ENCODE data around the gene YBEY. TPM values are rescaled to one million over a fixed set of nuclear protein-coding genes. Genes with fewer than 3 reads are reported as not detected.

The YBEY gene
- polyA plus RNA-seq, 4 donors = 14.7 to 45.7 (median 23.7) TPM

GRCh38 chr21:46314441-46315020, 28.4 kb downstream of the YBEY start:
- DNase-seq (no peak), FAIRE-seq (no peak)
- peaks cover 0 to 11% (median 0%) of the 10 kb centered on the region in 3 donors for H3K4me1 ChIP-seq (ENCODE audit: control insufficient read depth in 3 of 3, insufficient read depth in 2 of 3, low read depth in 1 of 3, low read length in 2 of 3)
- H3K36me3 ChIP-seq (ENCODE audit: control insufficient read depth in 3 of 3, insufficient read depth in 2 of 3, low read depth in 1 of 3, low read length in 3 of 3) = peaks cover 0 to 39% (median 0%) of the 10 kb centered on the region in 3 donors
- H3K4me3 ChIP-seq (ENCODE audit: low read depth in 1 of 3, low read length in 3 of 3) = no peak overlapping the region
- no peaks in the 10 kb centered on the region for H3K9me3 ChIP-seq (ENCODE audit: control insufficient read depth in 2 of 2, insufficient read depth in 1 of 2, low read depth in 1 of 2, low read length in 1 of 2)
- no peaks in the 10 kb centered on the region for H3K27me3 ChIP-seq (ENCODE audit: control insufficient read depth in 3 of 3, insufficient read depth in 3 of 3, low read length in 3 of 3)
- 96 to 97% (median 97%) methylated on average over 21 to 22 of the region's 22 CpGs for WGBS, 3 donors
- no peak overlapping the region for H3K27ac ChIP-seq (ENCODE audit: low read depth in 1 of 3, low read length in 2 of 3)

DNA sequence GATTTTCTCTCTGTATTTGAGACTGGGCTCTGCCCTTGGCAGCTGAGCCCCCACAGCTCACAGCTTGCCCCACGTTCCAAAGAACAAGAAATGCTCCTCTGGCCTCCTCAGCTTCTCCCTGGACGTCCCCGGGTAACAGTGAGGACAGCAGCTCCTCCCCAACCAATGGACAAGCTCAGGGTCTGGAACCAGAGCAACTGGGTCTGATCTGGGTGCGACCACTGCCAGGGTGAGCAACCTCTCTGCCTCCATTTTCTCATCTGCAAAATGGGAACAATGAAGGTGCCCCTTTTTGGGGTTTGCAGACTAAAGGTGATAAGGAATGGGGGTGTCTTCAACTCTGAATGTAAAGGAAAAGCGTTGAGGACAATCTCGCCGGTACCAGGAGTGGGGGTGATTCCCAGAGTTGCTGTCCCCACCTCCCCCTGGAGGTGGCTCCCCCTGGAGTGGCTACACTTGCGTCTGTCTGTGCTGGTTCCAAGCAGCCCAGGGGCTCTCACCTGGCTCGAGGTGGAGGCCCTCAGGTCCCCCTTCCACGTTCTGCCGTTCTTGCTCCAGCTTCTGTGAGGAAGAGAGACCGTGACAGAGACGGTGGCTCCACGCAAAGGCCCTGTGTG, 30.7 kb downstream of the YBEY start:
- no peak for FAIRE-seq
- WGBS, 3 donors = 94 to 96% (median 95%) methylated on average over 14 of the region's 14 CpGs
- no peak overlapping the region for H3K4me3 ChIP-seq (ENCODE audit: low read depth in 1 of 3, low read length in 3 of 3)
- no peaks in the 10 kb centered on the region for H3K27me3 ChIP-seq (ENCODE audit: control insufficient read depth in 3 of 3, insufficient read depth in 3 of 3, low read length in 3 of 3)
- H3K4me1 ChIP-seq (ENCODE audit: control insufficient read depth in 3 of 3, insufficient read depth in 2 of 3, low read depth in 1 of 3, low read length in 2 of 3) = peaks cover 0 to 11% (median 0%) of the 10 kb centered on the region in 3 donors
- no peak for DNase-seq
- H3K9me3 ChIP-seq (ENCODE audit: control insufficient read depth in 2 of 2, insufficient read depth in 1 of 2, low read depth in 1 of 2, low read length in 1 of 2) = no peaks in the 10 kb centered on the region
- H3K27ac ChIP-seq (ENCODE audit: low read depth in 1 of 3, low read length in 2 of 3) = no peak overlapping the region
- H3K36me3 ChIP-seq (ENCODE audit: control insufficient read depth in 3 of 3, insufficient read depth in 2 of 3, low read depth in 1 of 3, low read length in 3 of 3) = peaks cover 0 to 38% (median 0%) of the 10 kb centered on the region in 3 donors

- DNase-seq = peak; percentile 44 to 90
- 68 to 78% (median 69%) methylated on average over 17 to 20 of the region's 20 CpGs for WGBS, 3 donors
Measured at GRCh38 chr21:46317710-46318463, 31.7 kb downstream of the YBEY start.

DNA sequence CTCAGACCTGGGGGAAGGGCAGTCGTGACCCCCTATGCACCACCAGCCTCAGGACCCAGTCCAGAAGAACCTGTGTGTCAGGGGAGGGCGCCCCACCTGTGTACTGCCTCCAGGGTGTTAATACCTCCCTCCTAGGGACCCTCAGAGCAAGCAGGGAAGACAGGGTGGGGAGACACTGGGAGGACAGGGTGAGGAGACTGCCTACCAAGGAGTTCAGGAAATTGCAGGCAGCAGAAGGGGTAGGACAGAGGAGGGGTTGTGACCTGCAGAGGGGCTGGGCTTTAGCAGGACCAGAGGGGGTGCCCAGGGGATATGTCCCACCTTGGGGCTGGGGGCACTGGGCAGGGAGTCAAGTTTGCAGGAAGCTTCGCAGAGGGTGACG, 32.3 kb downstream of the YBEY start:
- peaks cover 0 to 39% (median 0%) of the 10 kb centered on the region in 3 donors for H3K36me3 ChIP-seq (ENCODE audit: control insufficient read depth in 3 of 3, insufficient read depth in 2 of 3, low read depth in 1 of 3, low read length in 3 of 3)
- H3K4me1 ChIP-seq (ENCODE audit: control insufficient read depth in 3 of 3, insufficient read depth in 2 of 3, low read depth in 1 of 3, low read length in 2 of 3) = peaks cover 0 to 17% (median 0%) of the 10 kb centered on the region in 3 donors
- WGBS, 3 donors = 78 to 89% (median 83%) methylated on average over 4 of the region's 4 CpGs
- no peaks in the 10 kb centered on the region for H3K9me3 ChIP-seq (ENCODE audit: control insufficient read depth in 2 of 2, insufficient read depth in 1 of 2, low read depth in 1 of 2, low read length in 1 of 2)
- no peak for FAIRE-seq
- peak overlapping the region in 1 of 3 donors; percentile 30 for H3K27ac ChIP-seq (ENCODE audit: low read depth in 1 of 3, low read length in 2 of 3)
- DNase-seq = no peak
- no peak overlapping the region for H3K4me3 ChIP-seq (ENCODE audit: low read depth in 1 of 3, low read length in 3 of 3)
- H3K27me3 ChIP-seq (ENCODE audit: control insufficient read depth in 3 of 3, insufficient read depth in 3 of 3, low read length in 3 of 3) = no peaks in the 10 kb centered on the region

More at GRCh38 chr21:46317710-46318463, 31.7 kb downstream of the YBEY start:
- Histone ChIP-seq H3K4me1 (ENCODE audit: control insufficient read depth in 3 of 3, insufficient read depth in 2 of 3, low read depth in 1 of 3, low read length in 2 of 3) (peaks cover 0 to 17% (median 0%) of the 10 kb centered on the region in 3 donors), H3K27ac (ENCODE audit: low read depth in 1 of 3, low read length in 2 of 3) (peak overlapping the region in 1 of 3 donors; percentile 33), H3K27me3 (ENCODE audit: control insufficient read depth in 3 of 3, insufficient read depth in 3 of 3, low read length in 3 of 3) (no peaks in the 10 kb centered on the region), H3K36me3 (ENCODE audit: control insufficient read depth in 3 of 3, insufficient read depth in 2 of 3, low read depth in 1 of 3, low read length in 3 of 3) (peaks cover 0 to 40% (median 0%) of the 10 kb centered on the region in 3 donors), H3K4me3 (ENCODE audit: low read depth in 1 of 3, low read length in 3 of 3) (no peak overlapping the region), H3K9me3 (ENCODE audit: control insufficient read depth in 2 of 2, insufficient read depth in 1 of 2, low read depth in 1 of 2, low read length in 1 of 2) (no peaks in the 10 kb centered on the region)
- FAIRE-seq = no peak

DNA sequence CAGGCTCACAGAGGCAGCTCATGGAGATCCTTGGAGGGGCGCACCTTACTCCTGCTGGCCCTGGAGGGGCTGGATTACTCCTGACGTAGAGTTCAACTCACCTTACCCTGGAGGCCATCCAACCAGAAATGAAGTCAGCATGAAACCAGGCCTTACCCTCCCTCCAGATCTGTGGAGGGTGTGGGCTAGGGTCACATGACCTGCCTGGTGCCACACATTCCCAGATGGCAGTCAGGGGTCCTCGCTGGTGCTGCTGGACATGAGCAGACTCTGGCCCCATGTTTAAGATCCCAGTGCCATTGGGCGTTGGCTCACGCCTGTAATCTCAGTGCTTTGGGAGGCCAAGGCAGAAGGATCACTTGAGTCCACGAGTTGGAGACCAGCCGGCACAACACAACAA, 33.0 kb downstream of the YBEY start:
- no peak overlapping the region for H3K27ac ChIP-seq (ENCODE audit: low read depth in 1 of 3, low read length in 2 of 3)
- no peaks in the 10 kb centered on the region for H3K9me3 ChIP-seq (ENCODE audit: control insufficient read depth in 2 of 2, insufficient read depth in 1 of 2, low read depth in 1 of 2, low read length in 1 of 2)
- H3K27me3 ChIP-seq (ENCODE audit: control insufficient read depth in 3 of 3, insufficient read depth in 3 of 3, low read length in 3 of 3) = no peaks in the 10 kb centered on the region
- peaks cover 0 to 35% (median 0%) of the 10 kb centered on the region in 3 donors for H3K36me3 ChIP-seq (ENCODE audit: control insufficient read depth in 3 of 3, insufficient read depth in 2 of 3, low read depth in 1 of 3, low read length in 3 of 3)
- H3K4me3 ChIP-seq (ENCODE audit: low read depth in 1 of 3, low read length in 3 of 3) = no peak overlapping the region
- WGBS, 3 donors = 91 to 92% (median 92%) methylated on average over 7 of the region's 7 CpGs
- DNase-seq (no peak), FAIRE-seq (no peak)
- H3K4me1 ChIP-seq (ENCODE audit: control insufficient read depth in 3 of 3, insufficient read depth in 2 of 3, low read depth in 1 of 3, low read length in 2 of 3) = peaks cover 0 to 17% (median 0%) of the 10 kb centered on the region in 3 donors

- H3K4me3 ChIP-seq (ENCODE audit: low read depth in 1 of 3, low read length in 3 of 3) = no peak overlapping the region
- FAIRE-seq (no peak), DNase-seq (no peak)
- H3K9me3 ChIP-seq (ENCODE audit: control insufficient read depth in 2 of 2, insufficient read depth in 1 of 2, low read depth in 1 of 2, low read length in 1 of 2) = no peaks in the 10 kb centered on the region
- H3K4me1 ChIP-seq (ENCODE audit: control insufficient read depth in 3 of 3, insufficient read depth in 2 of 3, low read depth in 1 of 3, low read length in 2 of 3) = peaks cover 0 to 18% (median 0%) of the 10 kb centered on the region in 3 donors
- WGBS, 3 donors = 56 to 71% (median 65%) methylated on average over 4 of the region's 4 CpGs
- no peak overlapping the region for H3K27ac ChIP-seq (ENCODE audit: low read depth in 1 of 3, low read length in 2 of 3)
- H3K27me3 ChIP-seq (ENCODE audit: control insufficient read depth in 3 of 3, insufficient read depth in 3 of 3, low read length in 3 of 3) = no peaks in the 10 kb centered on the region
- peaks cover 0 to 23% (median 0%) of the 10 kb centered on the region in 3 donors for H3K36me3 ChIP-seq (ENCODE audit: control insufficient read depth in 3 of 3, insufficient read depth in 2 of 3, low read depth in 1 of 3, low read length in 3 of 3)
Measured at GRCh38 chr21:46320331-46320801, 34.2 kb downstream of the YBEY start.

DNA sequence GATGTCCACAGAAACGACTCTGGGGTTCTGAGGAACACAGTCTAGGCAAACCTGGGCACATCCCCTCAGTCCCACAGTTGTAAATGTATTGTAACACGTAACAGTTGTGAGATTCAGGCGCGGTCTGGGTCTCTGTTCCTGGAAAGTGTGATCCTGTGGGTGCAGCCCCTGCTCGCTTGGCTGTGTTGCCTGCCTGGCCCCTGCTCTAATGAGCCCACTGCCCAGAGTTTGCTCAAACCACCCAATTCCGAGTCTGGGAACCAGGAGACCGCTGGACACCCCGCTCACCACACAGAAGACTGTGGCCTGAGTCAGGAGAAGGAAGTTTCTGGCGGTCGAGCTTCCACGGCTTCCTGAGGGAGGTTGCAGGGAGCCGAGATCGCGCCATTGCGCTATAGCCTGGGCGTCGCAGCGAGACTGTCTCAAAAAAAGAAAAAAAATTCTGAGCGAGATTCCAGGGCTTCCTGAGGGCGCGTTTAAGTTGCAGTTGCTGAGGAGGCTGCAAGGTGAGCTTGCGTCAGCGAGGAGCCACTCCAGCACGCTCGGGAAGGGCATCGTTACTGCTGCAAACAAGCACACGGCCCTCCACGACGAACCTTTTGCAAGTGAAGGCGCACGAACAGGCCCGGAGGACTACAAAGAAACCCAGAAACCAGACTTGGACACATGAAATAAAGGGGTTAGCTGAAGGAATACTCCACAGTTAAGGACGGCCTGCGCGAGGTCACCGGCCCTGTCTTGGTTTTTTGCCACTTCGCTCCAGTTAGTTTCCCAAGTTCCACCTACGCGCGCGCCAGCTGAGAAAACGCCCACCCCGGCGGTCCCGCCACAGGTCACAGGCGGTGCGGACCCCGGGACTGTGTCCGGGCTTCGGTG, 36.4 kb downstream of the YBEY start:
- Histone ChIP-seq H3K9me3 (ENCODE audit: control insufficient read depth in 2 of 2, insufficient read depth in 1 of 2, low read depth in 1 of 2, low read length in 1 of 2) (no peaks in the 10 kb centered on the region), H3K27ac (ENCODE audit: low read depth in 1 of 3, low read length in 2 of 3) (no peak overlapping the region), H3K4me1 (ENCODE audit: control insufficient read depth in 3 of 3, insufficient read depth in 2 of 3, low read depth in 1 of 3, low read length in 2 of 3) (peaks cover 0 to 25% (median 0%) of the 10 kb centered on the region in 3 donors), H3K4me3 (ENCODE audit: low read depth in 1 of 3, low read length in 3 of 3) (peak overlapping the region; percentile 79 to 92 (median 89)), H3K27me3 (ENCODE audit: control insufficient read depth in 3 of 3, insufficient read depth in 3 of 3, low read length in 3 of 3) (no peaks in the 10 kb centered on the region), H3K36me3 (ENCODE audit: control insufficient read depth in 3 of 3, insufficient read depth in 2 of 3, low read depth in 1 of 3, low read length in 3 of 3) (peaks cover 0 to 13% (median 0%) of the 10 kb centered on the region in 3 donors)
- WGBS, 3 donors = 2 to 3% (median 2%) methylated on average over 49 to 50 of the region's 50 CpGs
- DNase-seq (peak; percentile 28 to 49), FAIRE-seq (no peak)

Measured in small intestine (tissue), 7 donors.